DMS 273 (cell line): Measurements from ENCODE around the gene TSPAN32.

Experiments used
- DNase-seq: peaks from one replicate; lab custom pipeline; 2025; ENCODE audit not compliant: unreplicated experiment; lab: John Stamatoyannopoulos, UW

The TSPAN32 gene

DNA sequence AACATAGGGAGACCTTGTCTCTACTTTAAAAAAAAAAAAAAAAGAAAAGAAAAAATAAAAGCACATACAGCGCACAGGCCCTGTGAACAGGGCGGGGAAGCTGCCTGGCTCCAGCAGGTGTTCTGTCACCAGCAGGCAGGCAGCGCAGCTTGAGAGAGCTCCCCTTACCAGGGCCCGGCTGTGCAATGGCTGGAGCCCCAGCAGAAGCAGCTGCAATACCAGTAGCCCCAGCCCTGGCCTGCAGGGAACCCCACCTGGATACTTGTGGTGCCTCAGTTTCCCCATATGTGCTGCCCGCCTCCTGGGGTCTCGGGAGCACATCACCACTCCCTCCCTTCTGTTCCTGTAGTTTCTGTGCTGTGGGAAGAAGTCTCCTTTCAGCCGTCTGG lies 12.3 kb downstream of the TSPAN32 start:
- no peak for DNase-seq

DNA sequence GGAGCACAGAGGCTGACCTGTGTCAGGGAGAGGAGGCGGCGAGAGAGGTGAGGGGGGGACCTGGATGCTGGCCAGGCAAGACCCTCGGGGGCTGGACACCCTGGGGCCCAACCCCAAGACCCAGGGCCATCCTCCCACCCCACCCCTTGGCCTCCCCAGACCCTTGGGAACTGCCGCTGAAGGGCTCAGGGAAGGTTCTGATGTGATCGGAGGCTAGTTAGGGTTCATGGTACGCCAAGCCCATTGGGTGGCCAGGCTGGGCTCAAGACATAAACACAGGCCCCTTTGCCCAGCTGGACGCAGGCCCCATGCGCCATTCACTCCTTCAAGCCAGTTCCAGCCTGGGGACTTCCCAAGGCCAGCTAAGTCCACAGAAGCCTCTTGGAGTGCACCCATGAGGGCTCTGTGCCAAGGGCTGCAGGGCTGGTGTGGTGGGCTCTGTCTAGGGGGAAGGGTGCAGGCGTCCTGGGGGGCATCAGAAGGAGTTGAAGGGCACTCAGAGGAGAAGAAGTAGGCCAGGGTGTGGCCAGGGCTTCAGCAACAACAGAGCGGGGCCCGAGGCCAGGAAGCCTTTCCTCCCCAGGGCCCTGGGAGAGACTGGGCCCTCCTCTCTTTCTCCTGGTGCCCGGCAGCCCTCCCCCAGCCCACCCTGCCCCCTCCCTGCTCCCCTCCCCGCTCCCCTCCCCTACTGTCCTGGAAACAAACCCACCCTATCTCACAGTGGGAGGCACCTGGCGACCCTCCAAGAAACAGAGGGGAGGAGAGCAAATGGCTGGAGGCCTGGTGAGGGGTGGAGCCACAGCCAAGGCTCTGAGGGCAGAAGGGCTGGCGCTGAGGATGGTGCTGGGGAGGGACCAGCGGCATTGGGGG lies 12.9 kb downstream of the TSPAN32 start:
- DNase-seq = peak; percentile 86

DNA sequence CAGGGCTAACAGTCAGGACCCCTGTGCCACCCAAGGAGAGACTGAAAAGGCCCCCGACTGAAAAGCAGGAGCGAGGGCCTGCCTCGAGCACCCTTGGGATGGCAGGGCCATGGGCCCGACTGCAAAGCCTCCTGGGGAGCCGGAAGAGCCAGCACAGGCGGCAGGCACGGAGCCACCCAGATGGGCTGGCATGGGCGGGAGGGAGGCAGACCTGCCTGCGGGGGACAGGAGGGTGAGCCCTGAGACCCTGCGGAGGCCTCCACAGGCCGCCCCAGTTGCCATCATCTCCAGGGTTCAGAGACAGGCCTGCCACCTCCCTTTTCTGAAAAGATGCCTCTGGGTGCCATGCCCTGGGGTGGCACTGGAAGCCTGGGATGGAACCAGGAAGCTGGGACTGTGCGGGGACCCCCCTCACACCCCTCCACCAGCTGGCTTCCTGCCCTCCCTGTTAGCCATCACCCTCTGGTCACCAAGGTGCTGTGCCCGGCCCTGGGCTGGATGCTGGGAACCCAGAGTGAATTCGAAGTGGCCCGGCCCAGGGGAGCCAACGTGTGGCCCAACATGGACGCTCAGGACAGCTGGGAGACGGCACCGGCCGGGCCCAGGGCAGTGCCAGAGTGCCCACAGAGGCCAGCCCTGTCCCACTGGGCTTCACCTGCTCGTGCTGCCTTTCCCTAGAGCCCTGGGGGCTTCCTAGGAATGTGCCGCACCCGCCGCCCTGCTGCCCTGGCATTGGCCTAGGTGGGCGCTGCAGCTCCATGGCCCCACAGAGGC lies 13.8 kb downstream of the TSPAN32 start:
- no peak for DNase-seq

DNA sequence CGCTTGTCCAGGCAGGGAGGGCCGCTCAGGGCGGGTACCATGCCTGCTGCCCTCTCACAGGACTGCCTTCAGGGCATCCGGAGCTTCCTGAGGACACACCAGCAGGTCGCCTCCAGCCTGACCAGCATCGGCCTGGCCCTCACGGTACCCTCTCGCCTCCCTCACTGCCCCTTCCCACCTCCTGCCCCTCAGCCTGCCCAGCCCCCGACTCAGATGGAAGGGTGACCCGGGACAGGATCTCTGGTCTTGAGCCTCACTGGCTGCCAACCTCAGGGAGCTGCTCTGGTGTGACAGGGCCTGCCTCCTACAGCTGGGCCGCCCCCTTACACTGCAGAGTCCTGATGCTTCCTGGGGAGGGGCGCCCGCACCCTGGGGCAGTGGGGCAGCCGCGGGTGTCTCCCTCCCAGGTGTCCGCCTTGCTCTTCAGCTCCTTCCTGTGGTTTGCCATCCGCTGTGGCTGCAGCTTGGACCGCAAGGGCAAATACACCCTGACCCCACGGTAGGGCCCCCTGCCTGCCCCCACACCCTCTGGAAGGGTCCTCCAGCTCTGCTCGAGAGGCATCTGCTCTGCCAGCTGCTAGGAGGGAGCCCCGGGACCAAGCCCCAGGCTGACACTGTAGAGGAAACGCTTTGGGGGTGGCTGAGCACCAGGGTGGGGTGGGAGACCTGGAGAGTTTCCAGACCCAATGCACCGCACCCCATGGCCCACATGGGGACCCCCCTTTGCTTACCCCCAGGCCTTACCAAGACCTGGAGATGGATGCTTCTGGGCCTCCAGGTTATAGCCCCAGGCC lies 14.6 kb downstream of the TSPAN32 start:
- no peak for DNase-seq

DNA sequence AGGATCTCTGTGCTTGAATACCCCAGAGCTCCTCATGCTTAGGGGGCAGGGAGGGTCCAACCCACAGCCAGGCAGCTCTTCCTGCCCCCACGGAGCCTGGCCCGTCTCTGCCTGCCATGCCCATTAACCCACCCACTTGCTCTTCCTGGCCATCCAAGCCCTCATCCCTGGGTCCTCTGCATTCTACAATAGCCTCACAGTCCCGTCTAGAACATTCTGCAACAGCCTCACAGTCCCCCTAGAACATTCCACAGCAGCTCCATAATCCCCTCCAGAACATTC lies 15.1 kb downstream of the TSPAN32 start:
- no peak for DNase-seq

DNA sequence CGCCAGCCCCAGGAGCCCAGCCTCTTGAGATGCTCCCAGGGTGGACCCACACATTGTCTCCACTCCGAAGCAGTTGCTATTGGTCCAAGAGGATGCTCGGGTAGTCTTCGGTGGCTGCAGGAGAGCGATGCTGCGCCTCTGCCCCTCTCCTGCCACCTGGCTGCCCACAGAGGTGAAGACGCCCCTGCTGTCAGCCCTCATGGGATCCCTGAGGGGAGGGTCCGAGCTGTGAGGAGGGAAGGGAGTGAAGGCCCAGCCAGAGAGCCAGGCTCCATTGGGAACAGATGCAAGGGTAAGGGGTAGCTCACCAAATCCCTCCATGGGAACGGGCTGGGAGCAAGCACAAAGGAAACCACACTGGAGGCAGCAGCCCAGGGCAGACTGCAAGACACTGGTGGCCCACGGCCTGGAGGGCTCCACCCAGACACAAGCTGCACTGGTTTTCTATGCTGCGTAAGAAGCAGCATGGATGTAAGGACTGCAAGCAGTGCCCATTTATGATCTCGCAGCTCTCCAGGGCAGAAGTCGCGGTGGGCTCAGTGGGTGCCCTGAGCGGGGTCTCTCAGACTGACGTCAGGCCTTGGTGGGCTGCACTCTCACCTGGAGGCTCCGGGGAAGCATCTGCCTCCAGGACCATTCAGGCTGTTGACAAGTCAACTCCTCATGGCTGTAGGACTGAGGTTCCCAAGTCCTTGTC lies 15.7 kb downstream of the TSPAN32 start:
- DNase-seq = no peak

DNA sequence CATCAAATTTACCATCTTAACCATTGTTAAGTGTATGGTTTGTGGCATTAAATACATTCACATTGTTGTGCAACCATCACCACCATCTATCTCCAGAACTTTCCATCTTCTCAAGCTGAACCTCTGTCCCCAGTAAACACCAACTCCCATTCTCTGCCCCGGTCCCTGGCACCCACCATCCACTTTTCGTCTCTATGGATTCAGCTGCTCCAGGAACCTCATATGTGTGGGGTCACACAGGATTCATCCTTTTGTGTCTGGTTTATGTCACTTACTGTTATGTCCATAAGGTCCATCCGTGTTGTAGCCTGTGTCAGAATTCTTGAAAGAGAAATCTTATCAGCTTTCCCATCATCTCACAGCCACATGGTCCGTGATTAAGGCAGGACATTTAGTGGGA lies 16.3 kb downstream of the TSPAN32 start:
- no peak for DNase-seq

DNA sequence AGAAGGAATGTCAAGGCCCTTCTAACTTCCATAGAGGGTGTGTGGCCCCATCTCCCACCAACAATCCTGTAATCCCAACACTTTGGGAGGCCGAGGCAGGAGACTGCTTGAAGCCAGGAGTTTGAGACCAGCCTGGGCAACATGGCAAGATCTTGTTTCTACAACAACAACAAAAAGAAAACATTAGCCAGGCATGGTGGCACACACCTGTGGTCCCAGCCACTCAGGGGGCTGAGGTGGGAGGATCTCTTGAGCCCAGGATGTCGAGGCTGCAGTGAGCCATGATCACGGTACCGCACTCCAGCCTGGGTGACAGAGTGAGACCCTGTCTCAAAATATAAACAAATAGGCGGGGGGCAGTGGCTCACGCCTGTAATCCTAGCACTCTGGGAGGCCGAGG lies 16.9 kb downstream of the TSPAN32 start:
- DNase-seq = no peak

DNA sequence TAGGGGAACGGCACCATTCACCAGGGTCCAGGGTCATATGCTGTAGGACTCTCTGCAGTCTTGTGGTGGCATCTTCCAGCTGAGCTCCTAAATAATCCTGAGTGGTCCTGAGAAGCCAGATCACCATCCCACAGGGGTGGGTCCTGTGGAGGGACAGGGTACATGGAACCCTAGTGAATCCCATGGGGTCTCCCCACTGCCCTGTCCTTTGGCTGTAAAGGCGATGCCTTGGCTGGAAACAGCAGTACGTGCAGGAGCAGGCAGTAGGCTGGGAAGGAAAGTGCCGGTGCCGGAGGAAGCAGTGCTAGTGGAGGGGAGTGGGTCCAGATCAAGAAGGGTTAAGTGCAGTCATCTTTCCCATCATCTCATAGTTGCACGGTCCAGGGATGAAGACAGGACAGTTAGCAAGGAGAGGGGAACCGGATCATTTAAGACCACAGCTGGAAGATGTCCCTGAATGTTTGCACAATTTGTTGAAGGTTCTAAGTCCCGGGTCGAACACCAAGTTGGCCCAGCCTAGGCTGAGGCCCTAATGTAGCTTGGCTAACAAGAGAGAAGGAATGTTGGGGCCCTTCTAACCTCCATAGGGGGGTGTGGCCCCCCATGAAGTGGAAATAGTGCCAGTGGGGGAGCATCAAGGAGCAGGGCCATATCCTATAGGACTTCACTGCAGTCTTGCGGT lies 18.1 kb downstream of the TSPAN32 start:
- no peak for DNase-seq

DNA sequence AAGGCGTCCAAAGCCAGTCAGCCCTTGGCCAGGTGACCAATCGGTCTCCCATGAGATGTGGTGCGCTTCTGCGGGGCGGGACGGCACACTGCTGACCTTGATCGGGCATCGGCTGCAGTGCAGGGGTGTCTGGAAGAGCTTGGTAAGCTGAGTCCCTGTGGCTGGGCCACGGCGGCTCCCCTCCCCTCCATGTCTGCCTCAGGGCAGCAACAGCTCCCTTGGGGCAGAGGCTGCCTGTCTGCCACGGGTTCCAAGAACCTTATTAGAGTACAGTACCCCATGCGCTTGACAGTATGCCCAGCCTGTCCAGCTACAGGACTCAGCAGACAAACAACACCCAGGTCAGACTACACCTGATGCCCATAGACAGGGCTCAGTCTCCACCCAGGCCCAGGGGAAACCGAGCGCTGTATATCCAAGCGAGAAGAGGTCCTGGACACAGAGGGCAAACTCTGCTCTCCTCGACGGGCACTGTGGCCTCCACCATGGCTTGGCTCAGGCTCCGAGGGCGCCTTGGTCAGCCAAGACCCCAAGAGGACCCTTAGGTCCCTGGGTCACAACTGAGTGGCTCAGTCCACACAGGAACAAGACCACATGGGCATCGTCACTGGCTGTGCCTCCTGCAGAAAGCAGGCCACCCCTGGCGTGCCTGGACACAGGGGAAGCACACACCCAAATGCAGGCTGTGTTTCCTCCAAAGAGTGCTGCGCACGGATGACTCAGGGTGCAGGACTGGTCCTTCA lies 18.9 kb downstream of the TSPAN32 start:
- DNase-seq = no peak

DNA sequence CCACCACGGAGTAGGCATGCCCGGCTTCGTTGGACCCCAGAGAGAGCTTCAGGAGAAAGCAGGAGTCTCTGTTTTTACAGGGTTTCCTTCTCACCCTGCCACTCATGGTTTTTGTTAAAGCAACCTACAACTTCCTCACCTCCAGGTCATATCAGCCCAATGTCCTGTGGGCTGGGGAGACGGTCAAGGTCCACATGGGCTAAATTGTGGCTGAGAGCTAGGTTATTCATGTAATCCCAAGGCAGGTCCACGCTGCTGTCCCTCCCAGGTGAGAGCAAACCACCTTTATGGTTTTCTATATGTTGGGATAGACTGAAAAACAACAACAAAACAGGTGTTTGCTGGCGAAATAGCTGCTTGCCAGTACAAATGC lies 19.5 kb downstream of the TSPAN32 start:
- DNase-seq = no peak

DNA sequence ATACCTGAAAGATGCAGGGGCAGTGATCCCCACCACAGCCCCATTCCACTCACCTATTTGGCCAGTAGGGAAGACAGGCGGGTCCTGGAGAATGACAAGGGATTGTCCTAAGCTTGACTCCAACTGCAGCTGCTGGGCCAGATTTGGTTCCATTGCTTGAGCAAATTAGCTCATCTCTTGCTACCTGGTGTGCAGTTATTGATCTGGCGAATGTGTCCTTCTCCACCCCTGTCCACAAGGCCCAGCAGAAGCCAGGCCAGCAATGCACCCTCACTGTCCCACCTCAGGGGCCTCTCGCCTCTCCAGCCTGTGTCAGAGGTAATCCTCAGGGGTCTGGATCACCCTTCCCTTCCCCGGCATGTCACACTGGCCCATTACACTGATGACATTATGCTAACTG lies 23.3 kb downstream of the TSPAN32 start:
- DNase-seq = no peak

DNA sequence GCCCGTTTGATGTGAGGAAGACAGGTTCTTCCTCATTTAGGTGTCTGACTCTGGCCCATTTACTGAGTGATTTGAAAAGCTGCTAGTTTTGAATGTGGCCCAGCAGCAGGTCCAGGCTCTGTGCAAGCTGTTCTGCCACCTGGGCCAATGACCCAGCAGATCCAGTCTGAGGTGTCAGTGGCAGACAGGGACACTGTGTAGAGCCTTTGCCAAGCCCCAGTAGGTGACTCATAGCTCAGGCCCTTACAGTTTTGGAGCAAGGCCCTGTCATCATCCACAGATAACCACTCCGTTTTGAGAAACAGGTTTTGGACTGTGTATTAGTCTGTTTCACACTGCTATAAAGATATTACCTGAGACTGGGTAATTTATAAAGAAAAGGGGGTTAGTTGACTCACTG lies 23.9 kb downstream of the TSPAN32 start:
- no peak for DNase-seq

DNA sequence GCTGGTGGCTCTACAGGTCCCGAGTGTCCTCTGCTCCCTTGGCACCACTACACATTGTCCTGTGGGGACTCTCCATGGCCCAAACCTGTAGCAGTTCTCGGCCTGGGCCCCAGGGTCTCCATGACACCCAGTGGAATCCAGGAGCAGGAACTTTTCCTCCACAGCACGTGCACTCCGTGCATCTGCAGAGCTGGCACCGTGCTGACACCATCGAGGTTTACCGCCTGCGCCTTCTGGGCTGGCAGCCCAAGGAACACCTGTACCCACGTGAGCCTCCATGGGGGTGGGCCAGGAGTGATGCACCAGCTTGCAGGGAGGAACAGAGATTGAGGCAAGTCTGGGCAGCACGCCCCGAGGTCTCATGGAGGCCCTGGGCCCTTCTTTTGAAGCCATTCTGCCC lies 25.2 kb downstream of the TSPAN32 start:
- DNase-seq = no peak

DNA sequence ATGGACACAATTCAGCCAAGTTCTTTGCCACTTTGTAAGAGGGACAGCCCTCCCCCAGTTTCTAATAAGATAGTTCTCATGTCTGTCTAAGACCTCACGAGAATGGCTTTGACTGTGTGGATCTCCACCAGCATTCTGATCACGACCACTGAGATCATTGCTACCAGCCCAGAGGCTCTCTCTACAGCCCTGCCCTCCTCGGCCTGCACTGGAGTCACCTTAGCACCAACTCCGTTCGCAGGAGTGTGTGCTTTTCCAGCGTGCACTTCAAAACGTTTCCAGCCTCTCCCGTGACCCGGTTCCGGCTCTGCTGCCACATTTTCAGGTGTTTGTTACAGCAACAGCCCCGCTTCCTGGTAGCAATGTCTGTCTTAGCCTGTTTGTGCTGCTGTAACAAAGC lies 26.2 kb downstream of the TSPAN32 start:
- DNase-seq = no peak

DNA sequence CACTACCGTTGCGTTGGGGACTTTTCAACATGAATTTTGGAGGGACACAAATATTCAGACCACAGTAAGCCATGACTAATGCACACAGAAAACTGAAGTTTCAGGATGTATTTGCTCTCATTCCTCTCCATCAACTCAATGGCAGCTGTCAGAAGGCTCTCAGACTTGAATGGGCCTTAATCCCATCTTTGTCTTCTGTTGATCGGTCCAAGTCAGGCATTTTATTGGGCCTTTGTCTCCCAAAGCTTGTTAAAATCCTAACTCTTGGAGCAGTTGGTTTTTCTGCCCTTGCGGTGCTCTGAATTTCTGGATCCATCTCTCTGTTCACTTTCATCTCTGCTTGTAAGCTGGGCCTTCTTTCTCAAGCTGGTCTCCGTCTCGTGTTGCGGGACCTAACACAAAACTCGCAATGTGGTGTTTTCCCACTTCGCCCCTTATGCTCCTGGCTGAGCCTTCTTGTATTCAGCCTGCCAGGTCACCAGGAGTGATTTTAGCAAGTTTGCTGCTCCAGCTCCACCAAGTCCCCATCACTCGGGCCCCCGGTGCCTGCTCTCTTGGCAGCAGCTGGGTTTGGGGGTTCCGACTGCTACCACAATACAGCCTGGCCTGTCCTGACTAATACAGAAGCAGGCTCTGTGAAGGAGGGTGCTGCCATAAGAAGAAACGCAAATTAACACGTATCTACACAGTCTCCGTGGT lies 27.0 kb downstream of the TSPAN32 start:
- no peak for DNase-seq

DNA sequence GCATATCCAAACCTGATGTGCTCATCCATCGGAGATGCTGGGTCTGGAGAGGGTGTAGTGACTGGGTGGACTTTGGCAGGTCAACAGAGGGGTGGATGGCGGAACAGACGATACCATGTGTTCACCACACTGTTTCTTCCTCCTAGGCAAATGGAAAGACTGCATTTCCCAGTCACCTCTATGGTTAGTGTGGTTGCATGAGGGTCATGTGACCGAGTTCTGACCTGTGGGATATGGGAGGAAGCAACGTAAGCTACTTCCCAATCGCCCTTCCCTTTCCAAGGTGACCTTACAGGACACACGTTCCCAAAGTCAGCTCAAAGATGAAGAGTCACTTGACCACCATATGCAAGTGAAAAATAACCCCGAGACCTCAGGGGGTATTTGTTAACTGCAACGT lies 27.7 kb downstream of the TSPAN32 start:
- no peak for DNase-seq

DNA sequence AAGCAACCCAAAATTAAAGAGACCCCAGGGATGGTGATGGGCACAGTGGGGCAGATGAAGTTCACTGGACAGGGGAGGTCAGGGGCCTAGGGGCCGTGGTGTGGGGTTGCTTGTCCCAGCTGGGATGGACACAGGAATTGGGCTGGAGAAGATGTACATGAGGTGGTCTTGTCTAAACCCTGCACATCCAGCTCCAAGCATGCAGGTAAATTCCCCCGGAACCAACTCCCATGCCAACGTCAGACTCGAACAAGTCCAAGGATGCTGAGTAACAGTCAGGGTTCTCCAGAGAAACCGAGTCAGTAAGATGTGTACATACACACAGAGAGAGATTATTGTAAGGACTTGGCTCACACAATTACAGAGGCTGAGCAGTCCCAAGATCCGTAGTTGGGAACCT lies 28.9 kb downstream of the TSPAN32 start:
- DNase-seq = no peak

DNA sequence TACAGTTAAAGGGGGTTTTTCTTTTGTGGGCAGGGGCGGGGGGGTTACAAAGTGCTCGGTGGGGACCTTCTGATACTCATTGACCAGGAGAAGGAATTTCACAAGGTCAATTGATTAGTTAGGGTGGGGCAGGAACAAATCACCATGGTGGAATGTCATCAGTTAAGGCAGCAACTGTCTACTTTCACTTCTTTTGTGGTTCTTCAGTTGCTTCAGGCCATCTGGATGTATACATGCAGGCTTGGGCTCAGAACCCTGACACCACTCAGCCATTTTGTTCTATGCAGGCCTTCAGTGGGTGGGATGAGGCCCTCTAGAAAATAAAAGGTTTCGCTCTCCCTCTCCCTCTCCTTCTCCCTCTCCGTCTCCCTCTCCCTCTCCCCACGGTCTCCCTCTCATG lies 29.6 kb downstream of the TSPAN32 start:
- no peak for DNase-seq
